ENCODE measurements around the gene TCEANC. TPM values are rescaled to one million over a fixed set of nuclear protein-coding genes. Genes with fewer than 3 reads are reported as not detected.

The TCEANC gene
- total RNA-seq, 1 donor, result 6.2 TPM

GRCh38 chrX:13703589-13703988 lies 50.6 kb downstream of the TCEANC start:
- Histone ChIP-seq H3K4me1 (ENCODE audit: insufficient read depth, low read length) (peaks cover 17% of the 10 kb centered on the region), H2AFZ (ENCODE audit: low read length) (no peak overlapping the region), H3K27ac (ENCODE audit: low read depth, low read length) (no peak overlapping the region), H3K4me3 (ENCODE audit: insufficient read depth, low read length) (no peak overlapping the region), H3K9me3 (ENCODE audit: low read depth, low read length) (no peaks in the 10 kb centered on the region), H3K36me3 (ENCODE audit: insufficient read depth, low read length) (peaks cover 4% of the 10 kb centered on the region), H3K4me2 (ENCODE audit: insufficient read depth, low read length) (no peak overlapping the region), H3K79me2 (ENCODE audit: insufficient read depth, low read length) (peaks cover 86% of the 10 kb centered on the region), H3K27me3 (ENCODE audit: insufficient read depth, low read length) (no peaks in the 10 kb centered on the region), H4K20me1 (ENCODE audit: insufficient read depth, low read length) (peaks cover 52% of the 10 kb centered on the region)
- DNase-seq (ENCODE audit: insufficient read length, low spot score, missing footprints), result no peak
- TF ChIP-seq CTCF (IDR thresholded peaks at IDR 0.05; ENCODE audit: extremely low read depth, low read depth, low read length), result no peak

DNA sequence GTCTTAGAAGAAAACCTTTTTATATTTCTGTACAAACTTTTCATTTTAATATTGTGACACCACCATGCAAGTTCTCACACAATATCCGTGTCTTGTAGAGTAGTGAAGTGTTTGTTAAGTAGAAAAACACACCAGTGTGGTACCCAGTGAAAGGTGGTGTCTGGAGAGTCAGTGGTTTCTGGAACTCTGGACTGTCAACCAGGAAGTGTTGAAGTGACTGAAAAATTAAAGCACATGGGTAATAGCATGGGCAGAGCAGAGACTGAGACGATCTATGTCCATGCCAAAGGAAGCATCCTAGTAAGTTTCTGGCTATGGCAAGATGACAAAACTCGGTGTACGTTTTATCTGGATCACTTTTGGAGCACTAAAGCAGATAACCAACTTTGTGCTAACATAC lies 58.2 kb downstream of the TCEANC start:
- H3K79me2 ChIP-seq (ENCODE audit: insufficient read depth, low read length), result peaks cover 51% of the 10 kb centered on the region
- peaks cover 31% of the 10 kb centered on the region for H3K36me3 ChIP-seq (ENCODE audit: insufficient read depth, low read length)
- no peak for TF ChIP-seq CTCF (IDR thresholded peaks at IDR 0.05; ENCODE audit: extremely low read depth, low read depth, low read length)
- H4K20me1 ChIP-seq (ENCODE audit: insufficient read depth, low read length), result peaks cover 5% of the 10 kb centered on the region
- H2AFZ ChIP-seq (ENCODE audit: low read length), result no peak overlapping the region
- DNase-seq (ENCODE audit: insufficient read length, low spot score, missing footprints), result no peak
- no peaks in the 10 kb centered on the region for H3K9me3 ChIP-seq (ENCODE audit: low read depth, low read length)
- no peaks in the 10 kb centered on the region for H3K27me3 ChIP-seq (ENCODE audit: insufficient read depth, low read length)
- no peak overlapping the region for H3K4me2 ChIP-seq (ENCODE audit: insufficient read depth, low read length)
- no peak overlapping the region for H3K4me3 ChIP-seq (ENCODE audit: insufficient read depth, low read length)
- no peaks in the 10 kb centered on the region for H3K4me1 ChIP-seq (ENCODE audit: insufficient read depth, low read length)
- no peak overlapping the region for H3K27ac ChIP-seq (ENCODE audit: low read depth, low read length)

Other genes with a start within 250 kb of the TCEANC start
- under 0.01 and 0.29 TPM in 2 replicates for gene EGFL6, start 83.5 kb upstream of the TCEANC start, total RNA-seq
- 58.9 and 63.0 TPM in 2 replicates for gene RAB9A, start 36.0 kb downstream of the TCEANC start, total RNA-seq
- 11.8 and 23.5 TPM in 2 replicates for gene TRAPPC2, start 81.5 kb downstream of the TCEANC start, total RNA-seq
- gene OFD1, start 81.6 kb downstream of the TCEANC start, total RNA-seq, result 15.9 and 19.2 TPM in 2 replicates
- gene GPM6B, start 164.0 kb downstream of the TCEANC start, total RNA-seq, result 1.1 and 1.8 TPM in 2 replicates

Data from osteoblast (primary cell).